Jurkat, Clone E6-1 (cell line): Measurements from ENCODE around the gene HRH3. TPM values are rescaled to one million over a fixed set of nuclear protein-coding genes. Genes with fewer than 3 reads are reported as not detected.

Experiments
- DNase-seq: peaks from one replicate; pipeline ENCODE4 v3.0.0-alpha.2; 2011; ENCODE audit warnings: low read depth, low spot score
- H3K4me3 ChIP-seq: 2 replicates; pipeline ENCODE4 v1.5.1; 2011; ENCODE audit warnings: mild to moderate bottlenecking, low read length, control low read depth, moderate library complexity
- polyA plus RNA-seq: library from polyadenylated mRNA; unstranded; fragments of >200 nt; gene quantifications from one replicate; pipeline ENCODE4 v1.2.1, GENCODE V29; 2012; ENCODE audit warnings: missing spikeins; ENCODE audit not compliant: insufficient read length, insufficient read depth

HRH3 gene
- polyA plus RNA-seq: not detected

- no peak for DNase-seq
- H3K4me3 ChIP-seq: no peak within 1 kb of the TSS
Measured at GRCh38 chr20:62219992-62220665, at the start of gene HRH3. TSS of gene HRH3 (minus strand) at chr20:62220278. CDS start at chr20:62219970, 308 bp downstream.

- no peak for DNase-seq
- H3K4me3 ChIP-seq: no peak overlapping the region
Measured at GRCh38 chr20:62269871-62270270, 49.8 kb upstream of the HRH3 start.

GRCh38 chr20:62269378-62269777, 49.3 kb upstream of the HRH3 start:
- no peak overlapping the region for H3K4me3 ChIP-seq
- no peak for DNase-seq

- DNase-seq: no peak
- H3K4me3 ChIP-seq: no peak overlapping the region
Measured at GRCh38 chr20:62268228-62268900, 48.3 kb upstream of the HRH3 start.

GRCh38 chr20:62267543-62267942, 47.5 kb upstream of the HRH3 start:
- H3K4me3 ChIP-seq: no peak overlapping the region
- DNase-seq: no peak

- no peak overlapping the region for H3K4me3 ChIP-seq
- no peak for DNase-seq
Measured at GRCh38 chr20:62266851-62267250, 46.8 kb upstream of the HRH3 start.

- no peak overlapping the region for H3K4me3 ChIP-seq
- DNase-seq: peak; percentile 36
Measured at GRCh38 chr20:62266340-62266739, 46.3 kb upstream of the HRH3 start.

- DNase-seq: no peak
- no peak overlapping the region for H3K4me3 ChIP-seq
Measured at GRCh38 chr20:62265365-62265764, 45.3 kb upstream of the HRH3 start.

GRCh38 chr20:62263396-62263795, 43.3 kb upstream of the HRH3 start:
- no peak overlapping the region for H3K4me3 ChIP-seq

GRCh38 chr20:62262064-62262463, 42.0 kb upstream of the HRH3 start:
- no peak for DNase-seq

More at GRCh38 chr20:62263396-62263795, 43.3 kb upstream of the HRH3 start:
- no peak for DNase-seq

GRCh38 chr20:62259294-62259565, 39.2 kb upstream of the HRH3 start:
- H3K4me3 ChIP-seq: no peak overlapping the region
- no peak for DNase-seq

More at GRCh38 chr20:62262064-62262463, 42.0 kb upstream of the HRH3 start:
- no peak overlapping the region for H3K4me3 ChIP-seq

GRCh38 chr20:62258499-62259293, 38.6 kb upstream of the HRH3 start:
- no peak overlapping the region for H3K4me3 ChIP-seq
- no peak for DNase-seq

- no peak for DNase-seq
- no peak overlapping the region for H3K4me3 ChIP-seq
Measured at GRCh38 chr20:62255976-62256375, 35.9 kb upstream of the HRH3 start.

GRCh38 chr20:62254021-62254724, 34.1 kb upstream of the HRH3 start:
- no peak for DNase-seq
- H3K4me3 ChIP-seq: no peak overlapping the region

GRCh38 chr20:62253398-62253797, 33.3 kb upstream of the HRH3 start:
- H3K4me3 ChIP-seq: no peak overlapping the region

GRCh38 chr20:62252342-62252966, 32.4 kb upstream of the HRH3 start:
- DNase-seq: no peak
- H3K4me3 ChIP-seq: no peak overlapping the region

More at GRCh38 chr20:62253398-62253797, 33.3 kb upstream of the HRH3 start:
- no peak for DNase-seq

GRCh38 chr20:62248890-62249560, 28.9 kb upstream of the HRH3 start:
- H3K4me3 ChIP-seq: no peak overlapping the region
- DNase-seq: no peak

GRCh38 chr20:62246872-62247652, 27.0 kb upstream of the HRH3 start:
- DNase-seq: no peak
- no peak overlapping the region for H3K4me3 ChIP-seq
